ENCODE data around the gene MAEA. TPM values are rescaled to one million over a fixed set of nuclear protein-coding genes. Genes with fewer than 3 reads are reported as not detected.

Gene MAEA
- total RNA-seq, 1 experiment from 2014 or later = 30.2 TPM

DNA sequence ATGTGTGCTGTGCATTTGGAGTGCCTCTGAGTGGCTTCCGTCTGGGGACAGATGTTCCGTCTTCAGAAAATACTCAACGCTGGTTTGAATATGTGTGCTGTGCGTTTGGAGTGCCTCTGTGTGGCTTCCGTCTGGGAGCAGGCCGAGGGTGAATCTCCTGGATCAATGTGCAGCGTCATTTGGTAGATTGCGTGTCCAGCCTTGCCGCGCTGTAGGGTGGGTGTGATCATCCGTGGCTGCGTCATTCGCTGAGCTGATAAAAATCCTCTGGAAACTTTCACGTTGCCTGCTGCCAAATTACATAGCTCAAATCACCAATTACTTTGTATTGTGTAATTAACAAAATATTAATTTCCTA, 69.4 kb downstream of the MAEA start:
- no peak for DNase-seq
- H3K27me3 ChIP-seq = no peaks in the 10 kb centered on the region
- no peak overlapping the region for H3K4me3 ChIP-seq
- no peaks in the 10 kb centered on the region for H3K36me3 ChIP-seq
- H3K9me3 ChIP-seq = no peaks in the 10 kb centered on the region

DNA sequence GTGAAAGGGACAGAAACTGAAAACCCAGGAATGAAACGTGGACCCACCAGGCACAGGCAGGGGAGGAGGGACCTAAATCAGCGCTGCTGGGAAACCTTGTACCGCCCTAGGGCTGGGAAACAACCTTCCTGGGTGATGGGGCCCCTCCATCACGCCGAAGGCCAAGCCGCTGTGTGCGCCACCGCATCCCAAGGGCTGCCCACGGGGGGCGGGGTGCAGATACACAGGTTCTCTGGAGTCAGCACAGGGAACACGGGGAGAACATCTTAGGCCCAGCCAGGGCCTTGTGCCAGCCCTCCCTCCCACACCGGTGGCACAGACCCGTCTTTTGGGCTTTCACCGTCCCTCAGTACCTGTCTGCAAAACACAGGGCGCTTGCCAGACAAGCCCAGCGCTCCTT, 70.3 kb downstream of the MAEA start:
- H3K9me3 ChIP-seq = no peaks in the 10 kb centered on the region
- H3K27me3 ChIP-seq = no peaks in the 10 kb centered on the region
- no peak overlapping the region for H3K4me3 ChIP-seq
- no peaks in the 10 kb centered on the region for H3K36me3 ChIP-seq
- DNase-seq = no peak

GRCh38 chr4:1360423-1361283, 71.0 kb downstream of the MAEA start:
- Histone ChIP-seq H3K4me3 (no peak overlapping the region), H3K36me3 (no peaks in the 10 kb centered on the region), H3K27me3 (no peaks in the 10 kb centered on the region), H3K9me3 (no peaks in the 10 kb centered on the region)
- DNase-seq = no peak

GRCh38 chr4:1361431-1361830, 71.7 kb downstream of the MAEA start:
- Histone ChIP-seq H3K4me3 (no peak overlapping the region), H3K36me3 (no peaks in the 10 kb centered on the region), H3K9me3 (no peaks in the 10 kb centered on the region), H3K27me3 (no peaks in the 10 kb centered on the region)
- DNase-seq = no peak

- Histone ChIP-seq H3K9me3 (no peaks in the 10 kb centered on the region), H3K4me3 (no peak overlapping the region), H3K36me3 (no peaks in the 10 kb centered on the region), H3K27me3 (no peaks in the 10 kb centered on the region)
- no peak for DNase-seq
Measured at GRCh38 chr4:1362046-1362445, 72.4 kb downstream of the MAEA start.

GRCh38 chr4:1362521-1362920, 72.8 kb downstream of the MAEA start:
- no peak for DNase-seq
- Histone ChIP-seq H3K9me3 (no peaks in the 10 kb centered on the region), H3K36me3 (no peaks in the 10 kb centered on the region), H3K27me3 (no peaks in the 10 kb centered on the region), H3K4me3 (no peak overlapping the region)

GRCh38 chr4:1363513-1363912, 73.8 kb downstream of the MAEA start:
- Histone ChIP-seq H3K36me3 (no peaks in the 10 kb centered on the region), H3K4me3 (no peak overlapping the region), H3K27me3 (no peaks in the 10 kb centered on the region), H3K9me3 (no peaks in the 10 kb centered on the region)
- no peak for DNase-seq

DNA sequence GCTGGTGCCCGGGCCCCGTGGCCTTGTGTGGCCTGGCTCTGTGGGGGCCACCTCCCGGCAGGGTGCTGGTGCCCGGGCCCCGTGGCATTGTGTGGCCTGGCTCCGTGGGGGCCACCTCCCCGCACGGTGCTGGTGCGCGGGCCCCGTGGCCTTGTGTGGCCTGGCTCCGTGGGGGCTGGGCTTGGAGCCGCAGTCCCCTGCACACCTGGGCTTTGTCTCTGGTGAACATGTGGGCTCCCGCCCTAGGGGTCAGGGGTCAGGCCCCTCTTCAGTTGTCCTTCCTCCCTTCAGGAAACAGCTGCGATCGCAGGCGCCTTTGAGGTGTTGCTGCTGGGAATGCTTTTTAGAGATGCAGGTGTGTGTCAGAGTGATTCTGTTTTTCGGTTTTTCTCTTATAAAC, 74.5 kb downstream of the MAEA start:
- H3K4me3 ChIP-seq = no peak overlapping the region
- H3K27me3 ChIP-seq = no peaks in the 10 kb centered on the region

DNA sequence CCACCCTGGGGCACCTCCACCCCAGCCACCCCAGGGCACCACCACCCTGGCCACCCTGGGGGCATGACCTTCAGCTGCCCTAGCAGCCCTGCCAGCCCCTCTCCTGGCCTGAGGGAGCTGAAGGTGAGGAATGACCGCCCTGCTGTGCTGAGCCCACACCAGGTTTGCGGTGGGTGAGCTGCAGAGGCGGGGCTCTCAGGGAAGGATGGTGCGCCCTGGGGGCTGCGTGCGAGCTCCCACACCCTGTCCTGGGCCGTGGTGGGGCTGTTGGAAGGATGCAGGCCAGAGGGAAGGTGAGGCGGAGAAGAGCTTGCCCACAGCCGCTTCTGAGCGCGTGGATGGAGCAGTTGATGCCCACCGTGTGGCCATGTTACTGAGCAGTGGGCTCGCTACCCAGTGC, 75.1 kb downstream of the MAEA start:
- no peak for DNase-seq
- no peaks in the 10 kb centered on the region for H3K27me3 ChIP-seq
- H3K9me3 ChIP-seq = no peaks in the 10 kb centered on the region
- no peak overlapping the region for H3K4me3 ChIP-seq
- H3K36me3 ChIP-seq = no peaks in the 10 kb centered on the region

More for the DNA sequence above, 74.5 kb downstream of the MAEA start:
- no peak for DNase-seq
- no peaks in the 10 kb centered on the region for H3K9me3 ChIP-seq
- H3K36me3 ChIP-seq = no peaks in the 10 kb centered on the region

GRCh38 chr4:1365271-1366178, 75.8 kb downstream of the MAEA start:
- Histone ChIP-seq H3K4me3 (no peak overlapping the region), H3K27me3 (no peaks in the 10 kb centered on the region), H3K9me3 (no peaks in the 10 kb centered on the region), H3K36me3 (no peaks in the 10 kb centered on the region)
- no peak for DNase-seq

GRCh38 chr4:1366371-1367229, 76.9 kb downstream of the MAEA start:
- H3K27me3 ChIP-seq = no peaks in the 10 kb centered on the region
- no peaks in the 10 kb centered on the region for H3K36me3 ChIP-seq
- H3K9me3 ChIP-seq = no peaks in the 10 kb centered on the region
- H3K4me3 ChIP-seq = no peak overlapping the region
- DNase-seq = no peak

DNA sequence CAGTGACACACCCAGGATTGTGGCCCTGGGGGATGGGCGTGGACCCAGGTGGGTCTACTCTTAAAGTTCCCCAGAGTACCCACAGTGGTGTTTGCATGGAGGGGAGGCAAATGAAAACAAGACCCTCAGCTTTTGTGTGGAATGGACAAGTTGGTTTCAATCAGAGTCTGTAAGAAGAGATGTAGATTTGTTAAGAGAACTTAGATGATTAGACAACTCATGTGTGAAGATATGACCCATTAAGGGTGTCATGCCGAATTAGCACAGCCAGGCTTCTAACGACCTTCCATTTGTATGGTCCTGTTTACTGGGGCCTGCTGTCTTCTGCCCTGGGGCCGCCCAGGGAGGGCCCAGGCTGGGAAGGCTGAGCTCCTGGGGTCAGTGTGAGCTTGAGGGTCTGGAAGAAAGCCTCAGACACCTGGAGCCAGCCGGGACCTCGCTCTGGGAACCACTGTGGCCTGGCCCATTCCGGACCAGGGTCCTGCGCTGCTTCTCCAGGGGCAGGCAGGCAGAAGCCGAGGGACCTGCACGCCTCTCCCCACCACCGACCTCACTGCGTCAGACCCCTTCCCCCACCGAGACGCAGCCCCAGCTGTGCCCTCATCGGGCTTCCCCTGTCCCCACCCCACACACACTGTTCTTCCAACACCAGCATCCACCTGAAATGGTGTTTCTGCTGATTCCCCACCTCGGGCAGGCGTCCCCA, 77.7 kb downstream of the MAEA start:
- DNase-seq = no peak
- H3K4me3 ChIP-seq = no peak overlapping the region
- H3K9me3 ChIP-seq = no peaks in the 10 kb centered on the region
- H3K36me3 ChIP-seq = no peaks in the 10 kb centered on the region
- H3K27me3 ChIP-seq = no peaks in the 10 kb centered on the region

DNA sequence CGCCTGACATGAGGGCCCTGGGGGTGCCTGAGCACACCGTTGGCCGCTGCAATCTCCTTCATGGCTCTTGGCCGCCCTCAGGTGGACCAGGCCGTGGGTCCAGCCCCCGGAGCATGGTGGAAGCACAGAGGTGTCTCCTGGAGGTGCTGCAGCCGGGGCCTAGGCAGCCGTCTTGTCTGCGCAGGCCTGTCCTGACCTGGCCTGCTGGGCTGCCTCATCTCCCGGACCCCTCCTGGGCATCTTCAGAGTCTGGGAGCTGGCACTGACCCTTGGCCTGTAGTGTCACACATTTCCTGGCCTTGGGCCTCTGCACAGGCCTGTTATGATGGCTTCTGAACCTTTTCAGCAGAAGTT, 78.2 kb downstream of the MAEA start:
- H3K27me3 ChIP-seq = no peaks in the 10 kb centered on the region
- no peak for DNase-seq

GRCh38 chr4:1368421-1369090, 78.9 kb downstream of the MAEA start:
- Histone ChIP-seq H3K9me3 (no peaks in the 10 kb centered on the region), H3K4me3 (no peak overlapping the region), H3K27me3 (no peaks in the 10 kb centered on the region), H3K36me3 (no peaks in the 10 kb centered on the region)
- DNase-seq = no peak

More for the DNA sequence above, 78.2 kb downstream of the MAEA start:
- no peaks in the 10 kb centered on the region for H3K36me3 ChIP-seq
- H3K9me3 ChIP-seq = no peaks in the 10 kb centered on the region
- no peak overlapping the region for H3K4me3 ChIP-seq

DNA sequence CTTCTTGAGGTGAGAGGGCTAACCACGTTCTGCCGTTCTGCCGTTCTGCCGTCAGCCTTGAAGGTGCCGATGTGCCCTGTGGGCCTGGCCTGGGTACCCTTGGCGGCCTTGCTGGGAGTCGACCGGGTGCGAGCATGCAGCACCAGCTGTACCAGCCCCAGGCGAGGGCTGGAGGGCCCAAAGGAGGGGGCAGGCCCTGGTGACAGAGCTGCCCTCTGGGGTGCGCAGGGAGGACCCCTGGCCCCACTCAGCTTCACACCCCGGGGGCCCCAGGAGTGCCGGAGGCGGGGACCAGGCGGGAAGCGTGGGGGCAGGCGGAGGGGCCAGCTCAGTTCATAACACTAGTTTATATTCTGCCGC, 79.4 kb downstream of the MAEA start:
- no peak overlapping the region for H3K4me3 ChIP-seq
- no peak for DNase-seq

GRCh38 chr4:1369479-1370079, 79.9 kb downstream of the MAEA start:
- DNase-seq = no peak
- no peaks in the 10 kb centered on the region for H3K9me3 ChIP-seq
- H3K36me3 ChIP-seq = no peaks in the 10 kb centered on the region
- H3K27me3 ChIP-seq = no peaks in the 10 kb centered on the region
- no peak overlapping the region for H3K4me3 ChIP-seq

More for the DNA sequence above, 79.4 kb downstream of the MAEA start:
- H3K27me3 ChIP-seq = no peaks in the 10 kb centered on the region
- no peaks in the 10 kb centered on the region for H3K36me3 ChIP-seq
- no peaks in the 10 kb centered on the region for H3K9me3 ChIP-seq
